ENCODE results near the gene ZNFX1.

The ZNFX1 gene

DNA sequence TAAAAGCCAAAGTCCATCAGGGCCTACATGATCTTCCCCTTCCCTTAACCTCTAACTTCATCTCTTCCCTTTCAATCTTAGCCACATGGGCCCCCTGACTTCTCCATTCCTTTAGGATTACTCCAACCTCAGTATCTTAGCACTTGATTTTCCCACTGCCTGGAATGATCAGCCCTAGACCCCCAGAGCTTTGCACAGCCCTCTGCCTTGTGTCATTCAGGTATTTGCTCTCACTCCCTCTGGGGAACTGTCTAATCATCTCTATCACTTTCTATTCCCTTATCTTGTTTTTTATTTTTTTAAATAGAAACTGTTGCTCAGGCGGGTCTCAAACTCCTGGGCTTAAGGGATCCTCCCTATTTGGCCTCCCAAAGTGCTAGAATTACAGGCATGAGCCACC lies 13.3 kb upstream of the ZNFX1 start:
- DNase-seq, result no peak

DNA sequence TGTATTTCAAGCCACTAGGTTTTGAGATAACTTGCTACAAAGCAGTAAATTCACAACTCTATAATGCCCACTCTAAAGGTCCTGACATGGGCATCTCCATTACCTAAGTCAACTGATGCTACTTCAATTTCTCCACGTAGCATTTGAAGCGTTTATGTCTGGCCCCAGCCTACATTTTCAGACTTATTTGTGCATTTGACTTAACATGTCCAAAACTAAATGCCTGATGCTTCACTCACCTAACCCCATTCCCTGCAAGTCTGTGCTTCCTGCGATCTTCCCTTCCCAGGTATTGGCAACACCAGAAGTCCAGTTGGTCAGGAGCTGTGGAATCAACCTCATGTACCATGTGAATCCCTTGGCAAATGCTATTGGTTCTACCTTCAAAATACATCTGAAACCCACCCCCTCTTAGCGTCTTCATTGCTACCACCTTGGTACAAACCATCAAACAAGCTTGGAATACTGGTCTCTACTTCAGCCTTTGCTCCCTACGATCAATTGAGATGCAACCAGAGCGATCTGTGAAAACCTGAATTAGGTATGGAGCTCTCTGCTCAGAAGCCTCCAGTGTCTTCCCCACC lies 12.8 kb upstream of the ZNFX1 start:
- no peak for DNase-seq

DNA sequence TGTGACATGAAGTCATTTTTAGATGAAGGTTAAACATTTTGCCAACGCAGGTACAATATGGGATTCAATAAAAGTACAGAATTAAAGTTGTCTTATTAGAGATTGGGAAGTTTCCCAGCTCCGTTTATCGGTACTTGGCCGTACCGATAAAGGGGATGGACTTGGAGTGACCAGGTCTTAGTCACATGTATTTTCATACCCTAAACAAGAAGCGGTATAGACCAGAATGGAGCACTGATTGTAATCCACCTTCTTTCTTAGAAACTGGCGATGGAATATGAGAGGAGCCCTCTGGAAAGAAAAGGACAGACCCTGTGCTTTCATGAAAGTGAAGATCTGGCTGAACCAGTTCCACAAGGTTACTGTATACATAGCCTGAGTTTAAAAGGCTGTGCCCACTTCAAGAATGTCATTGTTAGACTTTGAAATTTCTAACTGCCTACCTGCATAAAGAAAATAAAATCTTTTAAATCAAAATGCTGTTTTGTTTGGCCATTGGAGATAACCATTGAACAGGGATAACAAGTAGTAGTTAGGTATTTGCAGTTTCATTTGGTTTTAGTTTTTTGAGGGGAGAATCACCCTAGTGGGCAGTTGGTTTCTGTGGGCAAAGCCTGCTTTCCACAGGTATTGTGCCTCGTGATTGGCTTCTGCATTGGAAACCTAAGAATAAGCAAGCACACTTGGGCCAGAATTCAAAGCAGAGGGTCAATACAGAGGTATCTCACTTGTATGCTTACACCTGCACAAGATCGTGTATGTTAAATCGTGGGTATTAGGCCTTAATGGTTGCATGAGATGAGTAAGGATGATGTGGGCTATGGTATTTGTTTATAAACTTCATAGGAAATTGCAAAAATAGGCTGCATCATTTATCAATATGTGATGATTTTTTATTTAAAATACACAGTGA lies 11.2 kb upstream of the ZNFX1 start:
- no peak for DNase-seq

DNA sequence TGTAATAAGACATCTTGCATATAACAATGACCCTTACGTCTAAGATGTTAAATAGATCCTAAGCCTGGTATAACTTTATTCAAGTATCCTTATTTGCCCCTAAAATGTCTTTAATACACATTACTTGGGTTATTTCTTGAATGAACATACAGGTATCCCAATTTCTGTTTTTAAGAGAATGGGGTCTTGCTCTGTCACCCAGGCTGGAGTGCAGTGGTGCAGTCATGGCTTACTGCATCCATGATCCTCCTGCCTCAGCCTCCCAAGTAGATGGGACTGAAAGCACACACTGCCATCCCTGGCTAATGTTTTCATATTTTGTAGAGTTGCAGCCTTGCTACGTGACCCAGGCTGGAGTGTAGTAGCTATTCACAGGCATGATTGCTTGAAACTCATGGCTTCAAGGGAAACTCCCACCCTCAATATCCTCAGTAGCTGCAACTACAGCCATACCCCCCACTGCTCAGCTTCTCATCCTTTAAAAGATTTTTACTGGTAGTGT lies 10.4 kb upstream of the ZNFX1 start:
- DNase-seq, result no peak

DNA sequence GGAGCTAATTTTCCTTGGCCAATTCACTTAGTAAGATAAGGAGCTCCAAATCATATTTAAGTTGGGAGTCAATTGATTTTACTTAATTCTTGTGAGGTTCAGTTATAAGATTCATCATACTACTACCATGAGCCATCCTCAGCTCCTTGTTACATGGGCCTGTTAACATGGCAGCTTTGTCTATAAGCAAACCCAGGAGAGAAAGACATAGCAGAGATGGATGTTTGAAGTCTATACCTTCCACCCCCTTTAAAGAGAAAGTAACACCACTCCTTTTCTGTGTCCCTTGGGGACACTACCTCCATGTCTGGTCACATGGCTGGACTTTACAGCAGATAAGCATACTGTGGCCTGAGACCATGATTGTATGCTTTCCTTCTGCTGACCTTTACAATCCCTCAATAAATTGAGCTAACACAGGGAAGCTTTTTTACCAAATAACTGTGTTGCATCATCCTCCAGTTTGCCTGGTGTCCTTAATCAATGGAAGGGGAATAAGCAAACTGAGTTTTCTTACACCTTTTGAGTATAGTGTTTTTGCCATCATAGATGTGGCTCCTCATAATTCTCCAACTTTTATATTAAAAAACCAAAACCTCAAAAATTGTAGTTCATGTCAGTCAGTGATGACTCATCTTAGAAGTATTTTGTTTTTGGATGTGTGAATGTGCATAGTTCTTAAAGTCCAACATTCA lies 9.8 kb upstream of the ZNFX1 start:
- DNase-seq, result no peak

DNA sequence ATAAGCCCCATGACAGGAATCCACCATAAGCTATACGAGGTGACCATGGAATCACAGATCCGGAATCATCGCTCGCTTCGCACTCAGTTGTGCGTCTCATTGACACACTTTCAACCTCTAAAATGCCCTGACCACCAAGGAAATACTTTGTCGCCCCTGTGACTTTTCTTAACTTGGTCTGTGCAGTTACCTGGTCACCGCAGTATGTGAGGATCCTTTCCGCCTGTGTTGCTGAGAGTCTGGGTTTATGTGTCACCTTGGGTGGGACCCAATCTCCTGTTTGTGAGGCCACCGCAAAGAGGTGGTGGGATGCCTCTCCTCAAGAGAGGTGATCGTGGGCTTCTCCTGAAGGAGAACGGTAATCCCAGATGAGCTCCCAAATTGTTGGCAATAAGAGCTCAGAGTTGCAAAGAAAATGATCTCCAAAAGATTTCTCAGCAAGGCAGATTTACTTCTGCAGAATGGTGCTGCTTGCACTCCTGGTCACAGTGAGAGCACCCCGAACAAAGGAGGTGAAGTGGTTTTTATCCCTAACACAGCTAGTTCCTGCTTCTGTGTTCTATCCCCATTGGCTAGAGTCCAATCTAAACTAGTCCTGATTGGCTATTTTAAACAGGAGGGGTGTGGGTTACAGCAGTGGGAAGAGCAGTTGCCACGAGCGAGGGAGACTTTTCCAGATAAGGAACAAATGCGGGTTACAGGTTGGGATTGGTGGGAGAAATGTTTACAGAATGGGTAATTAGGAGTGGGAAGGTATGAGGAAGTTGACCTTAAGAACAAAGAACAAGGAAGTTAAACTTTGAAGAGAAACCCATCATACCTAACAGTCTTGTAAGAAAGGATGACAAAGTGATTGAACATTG lies 9.1 kb upstream of the ZNFX1 start:
- DNase-seq, result no peak

DNA sequence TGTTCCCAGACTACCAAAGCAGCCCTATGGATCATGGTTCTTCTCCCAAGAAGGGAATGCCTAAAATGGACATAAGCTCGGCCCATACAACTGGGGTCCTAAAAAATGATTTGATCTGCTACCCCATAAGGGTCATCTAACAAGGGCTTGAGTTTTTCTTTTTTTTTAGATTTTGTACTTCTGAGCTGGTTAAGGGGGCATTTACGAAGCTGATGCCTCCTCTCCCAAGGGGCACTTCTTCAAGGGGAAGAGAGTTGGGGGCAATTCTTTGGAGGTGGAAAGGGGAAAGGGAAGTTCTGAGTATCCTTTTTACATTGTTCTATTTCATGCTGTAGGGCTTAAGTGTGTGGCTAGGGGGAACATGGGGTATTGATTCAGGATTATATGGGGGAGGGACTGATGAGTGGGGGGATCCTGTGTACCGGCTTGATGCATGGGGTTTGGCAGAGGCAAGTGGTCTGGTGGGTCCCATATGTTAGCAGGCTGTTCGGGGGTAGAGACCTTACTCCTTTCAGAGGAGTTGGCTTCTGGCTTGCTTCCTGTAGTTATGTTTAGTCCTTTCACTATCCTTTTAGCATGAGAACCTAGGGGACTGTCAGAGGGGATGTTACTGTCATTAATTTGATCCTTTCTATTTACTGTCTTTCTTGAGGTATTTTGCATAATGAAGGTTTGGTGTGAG lies 8.1 kb upstream of the ZNFX1 start:
- no peak for DNase-seq

DNA sequence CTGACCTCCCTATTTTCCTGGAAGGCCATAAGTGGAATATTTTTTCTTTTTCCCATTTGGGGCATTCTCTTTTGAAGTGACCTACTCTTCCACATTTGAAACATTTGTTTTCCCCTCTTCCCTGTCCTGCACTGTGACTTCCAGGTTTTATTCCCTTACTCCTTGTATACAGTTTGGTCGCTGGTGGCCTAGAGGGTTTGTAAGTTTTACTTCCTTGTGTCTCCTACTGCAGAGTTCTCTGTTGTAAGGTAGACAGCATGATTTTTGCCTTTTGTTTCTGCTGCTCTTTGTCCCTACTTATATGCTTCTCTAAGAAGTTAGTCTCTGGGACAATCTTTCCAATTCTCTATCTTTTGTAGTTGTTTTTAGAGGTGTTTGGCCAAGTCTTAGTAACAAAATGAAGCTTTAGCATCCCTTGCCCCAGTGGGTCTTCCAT lies 7.4 kb upstream of the ZNFX1 start:
- no peak for DNase-seq

DNA sequence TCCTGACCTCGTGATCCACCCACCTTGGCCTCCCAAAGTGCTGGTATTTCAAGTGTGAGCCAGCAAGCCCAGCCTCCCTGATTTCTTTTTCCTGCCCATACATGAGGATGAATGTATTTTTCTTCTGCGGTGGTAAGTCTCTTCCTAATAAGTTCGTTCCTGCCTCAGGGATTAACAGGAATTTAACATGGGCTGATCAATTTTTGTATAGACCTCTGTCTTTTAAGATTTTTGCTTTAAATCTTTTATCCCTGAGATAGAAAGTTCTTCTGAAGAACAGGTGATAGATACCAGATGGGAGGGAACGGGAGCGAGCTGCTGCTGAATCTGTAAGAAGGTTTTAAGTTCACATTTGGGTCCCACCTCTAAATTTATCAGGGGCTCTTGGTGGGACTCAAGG lies 7.0 kb upstream of the ZNFX1 start:
- DNase-seq, result no peak

DNA sequence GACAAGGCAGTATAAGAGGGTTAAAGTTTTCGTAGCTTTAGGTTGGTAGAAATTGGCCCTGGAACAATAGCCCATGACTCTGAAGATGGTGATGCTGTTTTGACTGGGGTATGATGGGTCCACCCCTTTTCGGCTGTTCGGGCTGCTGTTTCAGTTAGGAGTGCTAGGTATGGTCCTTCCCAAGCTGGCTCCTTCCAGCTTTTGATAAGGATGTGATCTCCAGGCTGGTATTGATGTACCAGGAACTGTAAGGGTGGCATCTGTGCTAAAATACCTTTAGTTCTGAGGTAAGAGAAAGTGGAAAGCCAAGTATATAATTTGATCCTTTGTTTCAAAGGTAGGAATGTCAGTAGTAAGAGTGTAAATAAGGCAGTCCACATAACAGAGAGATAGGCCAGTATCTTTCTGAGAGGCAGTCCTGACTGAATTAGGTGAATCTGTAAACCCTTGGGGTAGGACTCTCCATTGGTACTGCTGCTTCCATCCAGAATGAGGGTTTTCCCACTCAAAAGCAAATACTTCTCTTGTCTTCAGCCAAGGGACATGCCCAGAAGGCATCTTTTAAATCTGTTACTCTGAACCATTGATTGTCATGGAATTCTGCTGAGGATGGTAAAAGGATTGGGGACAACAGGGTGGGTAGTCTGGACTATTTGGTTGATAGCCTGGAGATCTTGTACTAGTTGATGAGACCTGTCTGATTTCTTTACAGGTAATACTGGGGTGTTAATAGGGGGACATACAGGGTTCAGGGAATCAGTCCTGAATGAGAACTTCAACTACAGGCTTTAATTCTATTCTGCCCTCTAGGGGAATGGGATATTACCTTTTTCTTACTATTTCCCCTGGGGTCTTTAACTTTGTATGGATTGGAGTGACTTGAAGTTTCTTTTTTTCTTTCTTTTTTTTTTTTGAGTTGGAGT lies 6.1 kb upstream of the ZNFX1 start:
- DNase-seq, result no peak

DNA sequence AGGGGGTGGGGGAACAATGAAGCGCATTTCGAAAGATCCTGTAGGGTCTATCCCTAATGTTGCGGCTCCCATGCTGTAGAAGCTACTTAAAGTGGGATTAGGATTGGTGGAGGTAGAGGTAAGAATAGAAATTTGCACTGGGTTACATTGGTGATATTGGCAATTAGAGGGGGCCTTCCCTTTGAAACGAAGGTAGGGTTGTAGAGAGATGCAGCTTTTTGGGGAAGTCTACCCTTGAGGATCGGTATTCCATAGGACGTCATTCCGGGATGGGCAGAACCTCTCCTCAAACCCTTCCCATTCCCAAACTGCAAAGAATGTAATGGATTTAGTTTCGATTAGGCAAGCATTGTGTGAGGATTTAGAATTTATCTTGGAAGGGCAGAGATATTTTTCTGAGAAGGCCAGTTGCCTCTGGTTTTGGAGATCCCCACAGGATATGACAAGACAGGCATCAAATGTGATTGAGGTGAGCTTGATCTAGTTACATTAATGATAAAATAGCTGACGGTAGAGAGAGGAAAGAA lies 5.4 kb upstream of the ZNFX1 start:
- no peak for DNase-seq

DNA sequence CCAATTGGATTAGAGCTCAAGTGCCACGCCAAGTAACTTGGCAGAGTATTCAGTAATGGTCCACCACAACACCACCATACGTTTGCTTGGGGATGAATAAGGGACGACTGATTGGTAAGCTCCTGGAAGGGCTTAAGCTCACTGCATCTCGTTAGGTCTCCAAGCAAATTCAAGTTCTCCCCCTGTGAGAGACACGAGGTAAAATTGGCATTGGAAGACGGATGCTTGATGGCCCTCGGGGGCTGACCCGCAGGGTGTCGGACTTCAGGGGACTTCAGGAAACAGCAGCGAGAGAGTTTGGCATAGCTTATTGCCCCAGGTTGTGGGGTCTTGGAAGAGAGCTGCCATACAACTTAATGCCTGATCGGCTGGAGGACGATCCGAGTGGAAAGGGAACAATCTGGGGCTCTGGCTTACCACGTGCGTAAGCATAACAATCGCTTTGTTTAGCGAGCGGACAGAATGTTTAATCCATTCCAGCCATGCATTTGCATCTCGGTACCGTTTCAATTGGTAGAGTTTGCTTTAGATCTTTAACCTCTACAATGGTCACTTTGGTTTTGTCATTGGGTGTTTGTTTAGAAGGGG lies 4.8 kb upstream of the ZNFX1 start:
- no peak for DNase-seq

DNA sequence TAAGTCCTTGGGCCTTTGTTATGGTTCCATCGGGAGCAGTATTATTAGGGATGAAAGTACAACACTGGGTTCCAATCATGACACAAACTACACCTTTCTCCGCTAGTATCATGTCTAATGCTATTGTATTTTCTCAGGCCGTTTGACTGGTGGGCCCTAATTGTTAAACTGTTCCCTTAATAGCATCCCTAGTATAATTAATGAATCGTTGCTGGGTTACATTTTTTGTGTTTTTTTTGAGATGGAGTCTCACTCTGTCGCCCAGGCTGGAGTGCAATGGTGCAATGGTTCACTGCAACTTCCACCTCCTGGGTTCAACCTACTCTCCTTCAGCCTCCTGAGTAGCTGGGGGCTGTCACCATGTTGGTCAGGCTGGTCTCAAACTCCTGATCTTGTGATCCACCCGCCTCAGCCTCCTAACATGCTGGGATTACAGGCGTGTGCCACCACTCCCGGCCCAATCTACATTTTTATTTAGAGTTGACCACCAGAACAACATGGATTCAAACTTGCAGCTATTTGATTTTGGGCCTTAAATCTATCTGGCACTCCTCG lies 4.1 kb upstream of the ZNFX1 start:
- DNase-seq, result no peak

DNA sequence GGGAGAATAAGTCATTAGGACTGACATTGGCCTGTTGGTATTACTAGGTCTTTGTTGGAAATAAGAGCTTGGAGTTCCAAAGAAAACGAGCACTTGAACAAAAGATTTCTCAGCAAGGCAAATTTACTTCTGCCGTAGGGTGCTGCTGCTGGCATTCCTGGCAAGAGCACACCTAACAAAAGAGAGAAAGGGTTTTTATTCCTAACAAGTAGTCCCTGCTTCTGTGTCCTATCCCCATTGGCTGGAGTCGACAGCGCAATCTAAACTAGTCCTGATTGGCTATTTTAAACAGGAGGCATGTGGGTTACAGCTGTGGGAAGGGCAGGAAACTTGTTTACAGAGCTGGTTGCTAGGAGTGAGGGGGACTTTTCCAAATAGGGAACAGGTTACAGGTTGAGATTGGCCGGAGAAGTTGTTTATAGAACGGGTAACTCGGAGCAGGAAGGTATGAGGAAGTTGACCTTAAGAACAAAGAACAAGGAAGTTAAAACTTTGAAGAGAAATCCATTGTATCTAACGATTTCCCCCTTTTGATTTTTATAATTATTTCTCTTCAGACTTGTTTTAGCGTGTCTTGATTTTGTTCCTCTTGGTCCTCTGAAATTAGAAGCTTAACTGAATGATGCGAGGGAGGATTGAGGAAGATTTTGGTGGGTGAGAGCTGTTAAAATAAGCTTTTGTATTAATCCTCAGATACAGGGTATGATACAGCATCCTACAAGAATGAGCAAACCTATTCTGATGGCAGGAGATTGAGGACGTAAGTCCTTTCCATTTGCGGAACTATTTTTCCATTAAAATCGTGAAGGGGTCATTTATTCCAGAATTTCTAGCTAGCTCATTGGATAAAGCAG lies 3.4 kb upstream of the ZNFX1 start:
- DNase-seq, result no peak

DNA sequence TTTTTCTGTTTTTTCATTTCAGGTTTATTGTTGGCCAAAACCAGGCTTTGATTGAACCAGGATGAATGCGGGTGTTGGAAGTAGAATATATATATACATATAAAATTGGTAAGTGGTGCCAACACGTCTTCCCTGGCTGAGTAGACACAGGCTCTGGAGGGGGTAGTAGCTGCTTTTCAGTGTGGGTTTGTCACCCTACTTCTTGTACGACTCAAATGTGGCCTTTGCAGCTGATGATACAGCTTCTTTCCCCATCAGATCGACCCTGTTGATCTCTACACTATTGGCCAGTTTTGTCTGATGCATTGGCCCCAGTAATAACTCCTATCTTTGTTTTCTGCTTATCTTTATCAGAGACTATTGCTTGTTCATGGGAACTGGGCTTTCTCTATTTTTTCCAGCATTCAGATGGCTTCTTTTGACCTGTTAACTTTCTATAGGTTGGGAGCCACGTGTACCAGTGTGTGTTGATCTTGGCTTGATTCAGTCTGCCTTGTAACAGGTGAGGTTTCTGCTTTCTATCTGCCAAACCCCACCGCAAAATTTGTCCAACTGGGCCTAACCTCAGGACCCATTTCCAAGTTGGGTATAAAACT lies 2.7 kb upstream of the ZNFX1 start:
- no peak for DNase-seq

DNA sequence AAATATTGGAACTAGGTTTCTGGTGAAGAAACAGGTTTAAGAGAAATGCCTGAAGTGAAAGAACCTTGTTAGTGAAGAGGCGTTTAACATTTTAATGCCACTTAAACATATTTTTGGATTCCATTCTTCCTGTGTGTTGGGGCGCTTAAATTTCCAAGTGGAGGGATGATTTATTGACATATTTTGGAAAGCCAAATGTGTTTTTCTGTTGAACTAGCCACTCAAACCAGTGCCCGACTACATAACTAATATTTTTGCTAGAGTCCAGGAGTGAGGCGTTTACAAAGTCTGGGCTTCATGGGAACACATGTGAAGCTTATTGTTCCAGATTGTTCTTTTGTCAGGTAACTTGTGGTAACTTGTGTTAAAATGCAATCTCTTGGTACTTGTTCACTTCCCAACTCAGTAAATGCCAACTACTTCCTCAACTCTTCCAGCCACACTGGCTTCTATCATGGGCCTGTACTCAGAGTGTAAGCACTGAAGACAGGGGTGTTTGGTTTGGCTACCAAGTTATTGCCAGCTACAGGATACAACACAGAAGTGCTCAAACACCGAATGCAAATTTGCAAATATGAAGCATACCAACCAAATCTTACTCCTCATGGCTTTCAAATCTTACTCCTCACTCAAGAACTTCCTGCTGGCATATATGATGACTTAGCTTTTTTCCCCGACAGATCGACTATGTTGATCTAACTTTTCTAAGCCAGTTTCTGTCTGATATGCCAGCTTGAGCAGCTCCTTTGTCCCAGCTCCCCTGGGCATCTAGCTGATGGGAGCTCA lies 2.0 kb upstream of the ZNFX1 start:
- no peak for DNase-seq

DNA sequence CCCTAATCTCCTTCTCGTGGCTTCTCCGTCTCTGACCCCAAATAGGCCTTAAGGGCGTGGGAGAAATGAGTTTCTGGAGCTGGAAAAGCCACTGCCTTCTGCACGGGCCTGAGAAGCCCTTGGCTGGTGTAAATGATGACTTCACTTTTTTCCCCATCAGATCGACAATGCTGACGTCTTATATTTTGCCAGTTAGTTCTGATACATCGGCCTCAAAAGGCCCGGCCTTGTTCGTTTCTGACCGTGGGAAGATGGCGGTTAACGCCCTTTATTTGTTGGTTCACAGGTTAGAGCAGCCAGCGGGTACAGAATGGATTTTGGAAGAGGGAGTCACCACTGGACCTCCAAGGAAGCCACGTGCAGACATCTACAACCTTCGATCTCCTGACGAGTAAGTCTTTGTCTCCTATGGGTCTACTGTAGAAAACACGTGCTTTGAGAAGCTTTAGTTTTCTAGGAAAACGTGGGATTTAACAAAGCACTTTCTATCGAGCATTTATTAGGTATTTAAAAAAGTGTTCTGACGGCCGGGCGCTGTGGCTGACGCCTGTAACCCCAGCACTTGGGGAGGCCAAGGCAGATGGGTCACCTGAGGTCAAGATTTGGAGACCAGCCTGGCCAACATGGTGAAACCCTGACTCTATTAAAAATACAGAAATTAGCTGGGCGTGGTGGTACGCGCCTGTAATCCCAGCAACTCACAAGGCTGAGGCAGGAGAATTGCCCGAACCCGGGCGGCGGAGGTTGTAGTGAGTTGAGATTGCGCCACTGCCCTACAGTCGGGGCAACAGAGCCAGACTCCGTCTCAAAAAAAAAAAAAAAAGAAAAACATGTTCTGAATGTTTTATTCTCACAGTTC lies 1.2 kb upstream of the ZNFX1 start:
- peak; percentile 37 for DNase-seq
